Breast epithelium (tissue), 3 donors: Measurements from ENCODE around the gene SLC17A8.

ENCODE experiments used
- POLR2AphosphoS5 ChIP-seq, 3 donors: sonication (generic); formaldehyde crosslinking; IDR thresholded peaks; one replicate each; pipeline ENCODE4 v1.6.1; 2017; ENCODE audit warnings: antibody characterized with exemption in 3 of 3
- TF ChIP-seq, protein P1 (sequence below), 3 donors: fragments of 450-650 bp; IDR thresholded peaks; one replicate each; pipeline ENCODE4 v1.5.1; 2016 to 2017; ENCODE audit warnings: antibody characterized with exemption in 3 of 3, mild to moderate bottlenecking in 3 of 3, moderate library complexity in 3 of 3

DNA sequence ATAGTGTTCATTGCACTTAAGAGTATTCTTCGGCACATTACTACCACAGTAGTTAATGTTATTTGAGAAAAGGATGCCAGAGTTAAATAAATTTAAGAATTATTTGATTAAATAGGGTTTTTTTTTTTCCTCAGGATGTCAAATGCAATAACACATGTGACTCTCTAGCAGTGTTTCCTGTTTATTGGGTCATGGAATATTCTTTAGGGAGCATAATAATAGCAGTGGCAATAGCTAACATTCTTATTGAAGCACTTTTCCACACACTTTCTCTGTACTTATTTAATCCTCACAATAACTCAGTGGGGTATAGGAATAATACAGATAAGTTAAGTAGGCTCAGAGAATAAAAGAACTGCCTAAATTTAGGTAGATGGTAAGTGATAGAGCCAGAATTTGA is 45.6 kb upstream of the SLC17A8 start:
- TF ChIP-seq, protein P1, sequence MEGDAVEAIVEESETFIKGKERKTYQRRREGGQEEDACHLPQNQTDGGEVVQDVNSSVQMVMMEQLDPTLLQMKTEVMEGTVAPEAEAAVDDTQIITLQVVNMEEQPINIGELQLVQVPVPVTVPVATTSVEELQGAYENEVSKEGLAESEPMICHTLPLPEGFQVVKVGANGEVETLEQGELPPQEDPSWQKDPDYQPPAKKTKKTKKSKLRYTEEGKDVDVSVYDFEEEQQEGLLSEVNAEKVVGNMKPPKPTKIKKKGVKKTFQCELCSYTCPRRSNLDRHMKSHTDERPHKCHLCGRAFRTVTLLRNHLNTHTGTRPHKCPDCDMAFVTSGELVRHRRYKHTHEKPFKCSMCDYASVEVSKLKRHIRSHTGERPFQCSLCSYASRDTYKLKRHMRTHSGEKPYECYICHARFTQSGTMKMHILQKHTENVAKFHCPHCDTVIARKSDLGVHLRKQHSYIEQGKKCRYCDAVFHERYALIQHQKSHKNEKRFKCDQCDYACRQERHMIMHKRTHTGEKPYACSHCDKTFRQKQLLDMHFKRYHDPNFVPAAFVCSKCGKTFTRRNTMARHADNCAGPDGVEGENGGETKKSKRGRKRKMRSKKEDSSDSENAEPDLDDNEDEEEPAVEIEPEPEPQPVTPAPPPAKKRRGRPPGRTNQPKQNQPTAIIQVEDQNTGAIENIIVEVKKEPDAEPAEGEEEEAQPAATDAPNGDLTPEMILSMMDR (IDR thresholded peaks at IDR 0.05), result no peak
- no peak for TF ChIP-seq POLR2AphosphoS5 (IDR thresholded peaks at IDR 0.05)
